Testis (tissue), 3 donors: ENCODE results near the gene SPAG9. TPM values are rescaled to one million over a fixed set of nuclear protein-coding genes. Genes with fewer than 3 reads are reported as not detected.

ENCODE experiments used
- DNase-seq: peaks from one replicate; pipeline ENCODE4 v3.0.0-alpha.2; 2019
- H3K27ac ChIP-seq, 2 donors: fragments of 200-600 bp; sonication (generic); one replicate each; pipeline ENCODE4 v1.5.1; 2019
- H3K27me3 ChIP-seq: fragments of 200-600 bp; sonication (generic); one replicate; pipeline ENCODE4 v1.5.1; 2019
- H3K36me3 ChIP-seq: fragments of 200-600 bp; sonication (generic); one replicate; pipeline ENCODE4 v1.5.1; 2017; ENCODE audit warnings: low read depth; ENCODE audit errors: missing control alignments
- H3K4me1 ChIP-seq: fragments of 200-600 bp; sonication (generic); one replicate; pipeline ENCODE4 v1.5.1; 2019
- H3K4me3 ChIP-seq, 2 donors: fragments of 200-600 bp; sonication (generic); one replicate each; pipeline ENCODE4 v1.5.1; 2017 to 2019
- H3K9me3 ChIP-seq: fragments of 200-600 bp; sonication (generic); one replicate; pipeline ENCODE4 v1.5.1; 2017
- CTCF ChIP-seq, 3 experiments: fragments of 450-650 bp in 2 of 3; fragments of 200-600 bp in 1 of 3; sonication (generic) in 1 of 3; IDR thresholded peaks; one replicate each; pipeline ENCODE4 v1.5.1; 2016 to 2019; ENCODE audit warnings: antibody characterized with exemption in 3 of 3, mild to moderate bottlenecking in 2 of 3, moderate library complexity in 1 of 3
- POLR2A ChIP-seq: fragments of 450-650 bp; IDR thresholded peaks from one replicate; pipeline ENCODE4 v1.6.1; 2017; ENCODE audit warnings: antibody characterized with exemption, mild to moderate bottlenecking, moderate library complexity
- WGBS, 2 donors: methylation state at CpG; one replicate each; pipeline ENCODE4 v1.1.5; 2018; 5-methylcytosine and 5-hydroxymethylcytosine counted together
- intact Hi-C: fragments of 100-400 bp; cut with DNase I; formaldehyde crosslinking; loops from one replicate; pipeline ENCODE4 v1.15.1; 2023; ENCODE audit warnings: low total_unique reads
- polyA plus RNA-seq: library from polyadenylated mRNA; stranded (reverse); fragments of 350-450 nt; fragmentation: Illumina TruSeq; extraction: RNeasy Lipid Tissue Mini Kit (QIAGEN cat#74804); gene quantifications from one replicate; pipeline ENCODE4 v1.2.3, GENCODE V29; 2014; ENCODE audit warnings: low read depth, low replicate concordance; ENCODE audit not compliant: insufficient read depth
- total RNA-seq, 2 donors: library from RNA; depleted of rRNA; stranded (reverse); fragments of >200 nt; gene quantifications; one replicate each; pipeline ENCODE4 v1.2.3, GENCODE V29; 2016

Gene SPAG9
- total and polyA plus RNA-seq, 3 donors from 2014 or later, result 157 to 165 (median 159) TPM

- no peak for TF ChIP-seq CTCF (IDR thresholded peaks at IDR 0.05)
- no peak for TF ChIP-seq POLR2A
- no peaks in the 10 kb centered on the region for H3K9me3 ChIP-seq
- no peaks in the 10 kb centered on the region for H3K27me3 ChIP-seq
- H3K36me3 ChIP-seq, result no peaks in the 10 kb centered on the region
- H3K27ac ChIP-seq, result peak overlapping the region; percentile 36 to 50
- intact Hi-C loops, result no loop called here
- WGBS, 2 donors, result 28 to 38% methylated on average over 13 of the region's 13 CpGs
- H3K4me1 ChIP-seq, result peaks cover 15% of the 10 kb centered on the region
- peak; percentile 91 for DNase-seq
- peak overlapping the region in 1 of 2 donors; percentile 11 for H3K4me3 ChIP-seq
Measured at GRCh38 chr17:51046514-51047384, 73.9 kb downstream of the SPAG9 start.

GRCh38 chr17:51046046-51046445 lies 74.6 kb downstream of the SPAG9 start:
- Histone ChIP-seq H3K27me3 (no peaks in the 10 kb centered on the region), H3K4me3 (peak overlapping the region in 1 of 2 donors; percentile 11), H3K27ac (peak overlapping the region; percentile 36 to 50), H3K4me1 (peaks cover 15% of the 10 kb centered on the region), H3K9me3 (no peaks in the 10 kb centered on the region), H3K36me3 (no peaks in the 10 kb centered on the region)
- DNase-seq, result no peak
- 31 to 39% methylated on average over 3 of the region's 3 CpGs for WGBS, 2 donors
- intact Hi-C loops, result no loop called here
- no peak for TF ChIP-seq POLR2A
- no peak for TF ChIP-seq CTCF (IDR thresholded peaks at IDR 0.05)

- WGBS, 2 donors, result 43% methylated on average over 1 of the region's 1 CpG
- H3K4me3 ChIP-seq, result no peak overlapping the region
- DNase-seq, result no peak
Measured at GRCh38 chr17:51045621-51046020, 75.0 kb downstream of the SPAG9 start.

GRCh38 chr17:51044976-51045375 lies 75.7 kb downstream of the SPAG9 start:
- TF ChIP-seq CTCF (IDR thresholded peaks at IDR 0.05) (no peak), POLR2A (no peak)
- no peak overlapping the region for H3K27ac ChIP-seq
- H3K4me1 ChIP-seq, result peaks cover 15% of the 10 kb centered on the region
- no peak overlapping the region for H3K4me3 ChIP-seq
- no peaks in the 10 kb centered on the region for H3K36me3 ChIP-seq
- DNase-seq, result no peak
- no peaks in the 10 kb centered on the region for H3K9me3 ChIP-seq
- H3K27me3 ChIP-seq, result no peaks in the 10 kb centered on the region
- 51 to 69% methylated on average over 7 of the region's 7 CpGs for WGBS, 2 donors
- intact Hi-C loops, result no loop called here

More at GRCh38 chr17:51045621-51046020, 75.0 kb downstream of the SPAG9 start:
- intact Hi-C loops, result no loop called here
- Histone ChIP-seq H3K4me1 (peaks cover 15% of the 10 kb centered on the region), H3K27me3 (no peaks in the 10 kb centered on the region), H3K9me3 (no peaks in the 10 kb centered on the region), H3K36me3 (no peaks in the 10 kb centered on the region), H3K27ac (peak overlapping the region in 1 of 2 donors; percentile 50)
- no peak for TF ChIP-seq POLR2A
- no peak for TF ChIP-seq CTCF (IDR thresholded peaks at IDR 0.05)

GRCh38 chr17:51036084-51036483 lies 84.6 kb downstream of the SPAG9 start:
- no peak overlapping the region for H3K27ac ChIP-seq
- intact Hi-C loops, result no loop called here
- H3K27me3 ChIP-seq, result no peaks in the 10 kb centered on the region
- H3K36me3 ChIP-seq, result no peaks in the 10 kb centered on the region
- TF ChIP-seq CTCF (IDR thresholded peaks at IDR 0.05) (no peak), POLR2A (no peak)
- H3K4me3 ChIP-seq, result no peak overlapping the region
- peaks cover 10% of the 10 kb centered on the region for H3K4me1 ChIP-seq
- no peaks in the 10 kb centered on the region for H3K9me3 ChIP-seq
- no peak for DNase-seq
- WGBS, 2 donors, result 89 to 92% methylated on average over 3 of the region's 3 CpGs
